Retina (tissue), 1 donor: ENCODE results near the gene HSCB.
"Not testable (repeated sequence)": the region's sequence is repeated elsewhere in the genome, so short reads cannot be mapped to it uniquely, and the experiment has no call there.

Experiments used
- DNase-seq: peaks from one replicate; pipeline ENCODE4 v3.0.0-alpha.2; 2016

HSCB gene

DNA sequence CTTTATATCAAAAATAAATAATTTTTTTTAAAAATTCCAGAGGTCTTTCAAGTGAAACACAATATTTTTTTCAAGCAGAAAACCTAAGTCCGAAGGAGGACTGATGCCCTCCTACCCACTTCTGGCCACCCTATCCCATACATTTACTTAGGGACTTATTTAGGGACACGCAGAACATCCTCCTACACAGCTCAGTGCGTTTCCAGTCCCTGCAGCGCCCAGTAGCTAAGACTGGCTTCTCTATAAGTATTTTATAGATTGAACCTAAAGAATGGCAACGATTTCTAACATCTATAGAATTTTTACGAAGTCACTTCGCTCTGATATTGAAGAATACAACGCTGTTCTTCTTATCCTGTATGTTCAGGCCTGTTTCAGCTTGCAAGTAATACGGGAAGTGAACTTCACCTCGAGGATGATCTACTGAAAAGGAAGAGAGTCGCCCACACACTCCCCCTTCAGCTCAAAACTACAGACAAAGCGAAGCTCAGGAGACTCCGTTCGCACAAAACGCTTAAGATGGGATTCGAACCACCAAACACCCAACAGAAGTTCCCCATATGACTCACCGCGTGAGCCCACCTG is 547 bp upstream of the HSCB start:
- DNase-seq = no peak

DNA sequence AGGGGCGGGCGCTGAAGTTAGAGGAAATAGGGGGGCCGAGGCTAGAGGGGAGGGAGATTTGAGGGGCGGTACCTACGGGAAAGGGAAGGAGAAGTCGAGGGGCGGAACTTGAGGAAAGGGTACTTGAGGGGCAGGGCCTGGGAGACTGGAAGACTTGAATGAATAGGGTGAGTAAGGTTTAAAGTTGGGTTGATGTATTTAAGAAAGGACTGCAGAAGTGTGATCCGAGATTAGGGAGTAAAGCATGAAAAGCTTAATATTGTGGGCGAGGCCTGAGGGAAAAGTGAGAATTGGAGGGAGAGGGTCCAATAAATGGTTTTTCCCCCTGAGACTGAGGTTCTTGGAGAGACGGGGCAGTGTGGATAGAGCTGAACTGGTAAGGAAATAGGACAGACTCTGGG is 723 bp downstream of the HSCB start:
- no peak for DNase-seq

DNA sequence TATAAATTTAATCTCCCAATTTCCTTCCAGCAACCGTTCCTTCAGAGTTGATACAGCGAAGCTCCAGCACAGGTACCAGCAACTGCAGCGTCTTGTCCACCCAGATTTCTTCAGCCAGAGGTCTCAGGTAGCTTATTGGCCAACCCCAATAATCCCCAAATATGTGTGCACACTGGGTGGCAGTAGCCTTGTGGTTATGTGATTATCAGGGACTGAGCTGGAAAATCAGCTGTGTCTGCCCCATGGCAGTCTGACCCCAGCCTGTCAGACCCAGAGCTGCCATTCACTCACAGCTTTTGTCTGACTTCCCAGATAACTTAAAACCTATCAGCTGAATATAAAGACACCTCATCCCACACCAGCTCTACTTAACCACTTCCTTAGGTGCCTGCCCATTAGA is 2.0 kb downstream of the HSCB start:
- DNase-seq = no peak

DNA sequence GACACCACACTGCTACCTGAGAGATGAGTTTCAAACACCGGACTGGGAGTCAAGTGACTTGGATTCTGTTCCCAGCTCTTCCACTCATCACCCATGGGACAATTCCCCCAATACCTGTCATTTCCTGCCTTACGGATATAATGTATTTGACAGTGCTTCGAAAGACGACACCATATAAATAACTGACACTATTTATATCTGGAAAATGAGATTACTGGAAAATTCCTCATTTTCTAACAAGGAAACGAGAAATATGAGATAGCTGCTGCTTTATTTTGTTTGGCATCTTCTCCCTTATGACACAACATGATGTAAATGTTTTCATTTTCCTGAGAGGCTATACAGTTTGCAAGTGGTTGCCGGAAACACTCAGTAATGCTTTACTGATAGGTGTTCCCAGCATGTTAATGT is 8.6 kb downstream of the HSCB start:
- DNase-seq = no peak

DNA sequence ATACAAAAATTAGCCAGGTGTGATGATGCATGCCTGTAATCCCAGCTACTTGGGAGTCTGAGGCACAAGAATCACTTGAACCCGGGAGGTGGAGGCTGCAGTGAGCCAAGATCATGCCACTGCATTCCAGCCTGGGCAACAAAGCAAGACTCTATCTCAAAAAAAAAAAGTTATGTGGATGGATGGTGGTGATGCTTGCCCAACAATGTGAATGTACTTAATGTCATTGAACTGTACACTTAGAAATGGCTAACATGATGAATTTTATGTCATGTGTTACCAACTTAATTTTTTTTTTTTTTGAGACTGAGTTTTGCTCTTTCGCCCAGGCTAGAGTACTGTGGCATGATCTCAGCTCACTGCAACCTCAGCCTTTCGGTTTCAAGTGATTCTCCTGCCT is 12.7 kb downstream of the HSCB start:
- DNase-seq = not testable (repeated sequence)

DNA sequence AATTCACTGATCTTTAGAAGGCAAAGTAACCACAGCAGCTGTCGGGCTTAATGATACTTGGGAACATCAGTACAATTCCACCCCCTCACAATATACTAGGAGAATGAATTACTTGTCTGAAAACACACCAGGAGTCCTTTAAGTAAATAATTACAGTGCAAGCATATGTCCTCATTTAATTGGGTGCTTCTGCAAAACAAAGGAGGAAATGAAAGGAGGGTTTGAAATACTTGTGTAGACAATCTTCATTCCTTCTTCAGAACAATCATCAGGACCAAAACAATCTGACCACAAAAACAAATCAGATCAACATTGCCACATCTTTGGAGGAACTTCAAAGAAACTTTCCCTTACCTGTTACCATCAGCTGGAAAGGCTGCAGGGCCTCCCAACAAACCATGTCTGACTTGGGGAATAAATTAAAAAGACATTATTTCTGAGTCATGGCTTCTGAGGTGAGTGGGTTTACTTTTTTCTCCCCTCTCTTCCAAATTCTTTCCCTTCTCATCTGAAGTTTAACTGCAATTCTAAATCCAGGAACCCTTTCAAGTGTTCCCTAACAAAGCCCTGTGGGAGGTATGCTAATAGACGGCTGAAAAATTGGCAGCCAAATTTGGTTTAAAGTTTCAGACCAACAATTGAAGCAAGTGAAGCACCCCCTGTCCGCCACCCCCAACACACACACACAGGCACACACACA is 18.2 kb downstream of the HSCB start:
- DNase-seq = no peak

DNA sequence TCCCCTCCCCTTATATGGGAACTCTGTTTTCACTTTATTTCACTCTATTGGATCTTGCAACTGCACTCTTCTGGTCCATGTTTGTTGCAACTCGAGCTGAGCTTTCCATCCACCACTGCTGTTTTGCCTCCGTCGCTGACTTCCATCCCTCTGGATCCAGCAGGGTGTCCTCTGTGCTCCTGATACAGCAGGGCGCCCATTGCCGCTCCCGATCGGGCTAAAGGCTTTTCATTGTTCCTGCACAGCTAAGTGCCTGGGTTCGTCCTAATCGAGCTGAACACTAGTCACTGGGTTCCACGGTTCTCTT is 19.6 kb downstream of the HSCB start:
- DNase-seq = no peak

DNA sequence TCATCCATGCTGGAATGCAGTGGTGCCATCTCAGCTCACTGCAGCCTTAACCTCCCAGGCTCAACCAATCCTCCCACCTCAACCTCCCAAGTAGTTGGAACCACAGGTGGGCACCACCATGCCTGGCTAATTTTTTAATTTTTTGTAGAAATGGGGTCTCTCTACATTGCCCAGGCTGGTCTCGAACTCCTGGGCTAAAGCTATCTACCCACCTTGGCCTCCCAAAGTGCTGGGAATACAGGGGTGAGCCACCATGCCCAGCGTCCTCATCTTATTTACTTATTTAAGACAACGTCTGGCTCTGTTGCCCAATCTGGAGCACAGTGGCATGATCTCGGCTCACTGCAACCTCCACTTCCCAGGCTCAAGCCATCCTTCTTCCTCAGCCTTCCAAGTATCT is 20.2 kb downstream of the HSCB start:
- not testable (repeated sequence) for DNase-seq

DNA sequence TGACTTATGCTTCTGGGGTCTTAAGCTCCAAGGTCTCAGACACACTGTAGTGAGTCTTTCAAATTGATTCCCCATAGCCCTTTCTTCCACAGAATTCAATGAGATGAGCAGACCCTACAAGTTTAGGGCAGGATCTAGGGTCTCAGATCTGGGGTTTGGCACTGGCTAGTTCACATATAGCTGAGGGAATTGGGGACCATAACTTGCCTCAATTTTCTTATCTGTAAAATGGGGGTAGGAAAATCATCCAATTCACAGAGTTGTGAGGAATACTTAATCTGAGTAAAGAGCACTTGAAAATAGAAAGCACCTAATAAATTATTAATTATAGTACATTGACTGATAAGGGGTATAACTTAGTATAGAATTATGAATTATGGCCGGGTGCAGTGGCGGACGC is 24.8 kb downstream of the HSCB start:
- no peak for DNase-seq

DNA sequence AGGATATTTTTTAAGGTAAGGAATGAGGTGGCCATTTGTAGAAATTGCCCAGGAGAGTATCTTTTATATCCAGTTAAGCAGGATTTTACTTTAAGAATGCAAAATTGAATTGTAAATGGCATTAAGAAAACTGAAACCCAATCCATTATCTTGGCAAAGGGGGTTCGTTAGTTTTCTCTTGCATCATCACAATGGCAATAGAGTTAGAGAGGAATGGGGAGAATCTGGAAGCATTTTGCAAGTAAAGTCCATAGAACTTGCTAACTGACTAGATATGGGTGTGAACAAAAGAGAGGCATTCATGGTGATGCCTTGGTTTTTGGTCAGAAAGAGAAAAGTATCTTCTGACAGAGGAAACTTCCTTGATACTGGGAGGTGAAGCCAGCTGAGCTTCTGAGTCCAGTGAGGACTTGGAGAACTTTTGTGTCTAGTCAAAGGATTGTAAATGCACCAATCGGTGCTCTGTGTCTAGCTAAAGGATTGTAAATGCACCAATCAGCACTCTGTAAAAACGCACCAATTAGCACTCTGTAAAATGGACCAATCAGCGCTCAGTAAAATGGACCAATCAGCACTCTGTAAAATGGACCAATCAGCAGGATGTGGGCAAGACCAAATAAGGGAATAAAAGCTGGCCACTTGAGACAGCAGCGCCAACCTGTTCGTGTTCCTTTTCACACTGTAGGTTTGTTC is 27.0 kb downstream of the HSCB start:
- no peak for DNase-seq

DNA sequence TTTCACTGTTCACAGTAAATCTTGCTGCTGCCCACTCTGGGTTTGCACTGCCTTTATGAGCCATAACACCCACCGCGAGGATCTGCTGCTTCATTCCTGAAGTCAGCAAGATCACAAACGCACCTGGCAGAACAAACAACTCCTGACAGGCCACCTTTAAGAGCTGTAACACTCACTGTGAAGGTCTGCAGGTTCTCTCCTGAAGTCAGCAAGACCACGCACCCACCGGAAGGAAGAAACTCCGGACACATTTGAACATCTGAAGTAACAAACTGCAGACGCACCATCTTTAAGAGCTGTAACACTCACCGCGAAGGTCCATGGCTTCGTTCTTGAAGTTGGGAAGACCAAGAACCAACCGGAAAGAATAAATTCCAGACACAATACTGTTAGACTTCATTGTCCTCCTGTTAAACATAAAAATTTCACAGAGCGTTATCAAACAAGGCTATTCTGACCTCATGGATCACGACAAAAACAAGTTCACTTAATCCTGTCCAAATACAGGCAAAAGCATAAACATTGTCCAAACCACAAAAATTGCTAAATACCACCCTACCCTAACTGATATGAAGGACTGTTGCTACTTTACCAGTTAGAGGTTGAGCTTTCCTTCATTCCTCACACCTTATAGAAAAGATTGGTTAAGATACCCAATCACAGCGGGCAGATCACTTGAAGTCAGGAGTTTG is 27.7 kb downstream of the HSCB start:
- DNase-seq = no peak

DNA sequence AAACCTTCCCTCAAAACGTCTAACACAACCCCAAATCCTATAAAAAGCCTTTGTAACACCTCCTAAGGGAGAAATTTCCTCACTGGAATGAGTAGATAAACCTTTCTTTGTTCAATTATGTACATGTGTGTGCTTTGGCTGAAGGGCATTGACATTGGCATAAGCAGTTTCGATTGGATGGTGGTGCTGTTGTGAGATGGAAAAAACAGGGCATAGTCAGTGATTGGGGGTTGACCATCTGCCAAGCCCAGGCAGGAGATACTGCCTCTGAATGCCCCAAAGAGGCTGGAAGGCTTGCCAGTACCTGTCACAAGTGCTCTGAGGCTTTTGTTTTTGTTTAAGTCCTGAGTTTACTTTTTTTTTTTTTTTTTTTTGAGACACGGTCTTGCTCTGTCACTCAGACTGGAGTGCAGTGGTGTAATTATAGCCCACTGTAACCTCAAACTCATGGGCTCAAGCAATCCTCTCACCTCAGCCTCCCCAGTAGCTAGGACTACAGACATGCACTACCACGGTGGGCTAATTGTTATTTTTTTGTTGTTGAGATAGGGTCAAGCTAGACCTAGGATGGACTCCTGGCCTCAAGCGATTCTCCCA is 29.5 kb downstream of the HSCB start:
- no peak for DNase-seq

DNA sequence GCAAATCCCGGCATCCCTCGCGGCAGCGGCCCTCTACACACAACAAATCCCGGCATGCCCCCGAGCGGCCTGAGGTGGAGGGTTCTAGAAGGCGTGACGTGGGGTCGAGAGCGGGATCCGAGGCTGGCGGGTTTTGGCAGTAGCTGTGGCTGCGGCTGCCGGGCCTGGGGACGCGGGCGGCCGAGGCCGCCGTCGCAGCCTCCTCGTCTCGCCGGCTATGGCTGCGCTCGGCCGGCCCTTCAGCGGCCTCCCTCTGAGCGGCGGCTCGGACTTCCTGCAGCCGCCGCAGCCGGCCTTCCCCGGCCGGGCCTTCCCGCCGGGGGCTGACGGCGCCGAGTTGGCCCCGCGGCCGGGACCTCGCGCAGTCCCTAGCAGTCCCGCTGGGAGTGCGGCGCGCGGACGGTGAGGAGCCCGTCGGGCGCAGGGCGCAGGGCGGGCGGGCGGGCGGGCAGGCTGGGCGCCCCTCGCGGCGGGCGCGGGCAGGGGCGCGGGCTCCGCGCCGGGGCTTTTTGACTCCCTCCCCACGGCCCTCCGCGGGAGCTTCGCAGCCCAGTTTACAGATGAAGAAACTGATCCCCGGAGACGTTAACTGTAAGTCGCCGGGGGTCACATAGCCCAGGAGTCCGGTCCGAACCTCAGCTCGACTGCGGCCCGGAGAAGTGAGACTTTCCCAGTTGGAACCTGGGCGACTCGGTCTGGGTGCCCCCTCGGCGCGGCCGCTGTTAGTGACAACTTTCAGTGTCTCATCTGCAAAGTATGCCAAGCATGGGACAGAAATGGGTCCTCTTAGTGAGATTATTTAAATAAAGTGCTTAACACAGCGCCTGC is 31.0 kb downstream of the HSCB start, which contains the start of gene CCDC117:
CCDC117 (plus strand) TSS at position 63 of the 828 bp plus-strand sequence; CDS start at position 218, 155 bp downstream.
- DNase-seq = peak; percentile 96

DNA sequence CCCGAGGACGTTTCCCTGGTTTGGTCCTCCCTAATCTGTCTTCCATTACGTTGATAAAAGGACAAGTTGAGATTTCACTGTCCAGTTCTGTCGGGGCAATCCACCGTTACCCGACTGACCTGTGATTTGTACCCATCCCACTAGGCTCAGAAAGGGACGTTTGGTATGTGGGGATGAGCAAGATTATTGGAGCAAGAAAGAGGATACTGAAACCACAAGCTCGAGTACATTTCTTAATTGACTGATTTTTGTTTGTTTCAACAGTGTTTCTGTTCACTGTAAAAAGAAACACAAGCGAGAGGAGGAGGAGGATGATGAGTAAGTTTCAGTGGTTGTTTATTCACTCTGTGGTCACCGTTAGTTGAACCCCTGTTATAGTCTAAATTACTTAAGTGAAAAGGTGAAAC is 31.6 kb downstream of the HSCB start:
- DNase-seq = no peak

DNA sequence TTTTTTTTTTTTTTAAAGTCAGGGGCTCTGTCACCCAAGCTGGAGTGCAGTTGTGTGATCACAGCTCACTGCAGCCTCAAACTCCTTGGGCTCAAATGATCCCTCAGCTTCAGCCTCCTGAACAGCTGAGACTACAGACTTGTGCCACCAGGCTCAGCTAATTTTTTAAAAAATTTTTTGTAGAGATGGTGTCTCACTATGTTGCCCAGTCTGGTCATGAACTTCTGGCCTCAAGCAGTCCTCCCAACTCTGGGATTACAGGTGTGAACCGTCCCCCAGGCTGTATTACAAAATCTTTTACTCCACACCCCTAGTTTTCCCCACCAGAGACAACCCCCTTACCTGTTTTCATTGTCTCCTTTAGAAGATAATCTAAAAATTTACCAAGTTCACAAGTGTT is 32.5 kb downstream of the HSCB start:
- DNase-seq = no peak

DNA sequence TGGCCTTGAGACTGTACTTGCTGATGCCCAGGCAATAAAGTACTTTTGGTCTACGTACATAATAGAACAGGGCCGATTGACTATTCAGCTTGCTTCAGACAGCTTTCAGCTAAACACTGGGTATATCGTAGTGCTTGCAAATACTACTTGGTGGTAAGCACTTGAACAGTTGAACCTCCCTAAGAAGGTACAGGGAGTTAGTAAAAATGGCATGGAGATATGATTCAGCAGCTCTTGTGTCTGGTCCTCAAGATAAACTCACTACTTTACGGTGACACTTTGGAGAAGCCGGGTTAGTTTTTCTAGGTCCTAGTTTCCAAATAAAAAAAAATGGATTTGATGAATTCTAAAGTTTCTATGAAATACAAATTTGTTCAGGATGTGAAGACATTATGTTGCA is 38.0 kb downstream of the HSCB start:
- no peak for DNase-seq

DNA sequence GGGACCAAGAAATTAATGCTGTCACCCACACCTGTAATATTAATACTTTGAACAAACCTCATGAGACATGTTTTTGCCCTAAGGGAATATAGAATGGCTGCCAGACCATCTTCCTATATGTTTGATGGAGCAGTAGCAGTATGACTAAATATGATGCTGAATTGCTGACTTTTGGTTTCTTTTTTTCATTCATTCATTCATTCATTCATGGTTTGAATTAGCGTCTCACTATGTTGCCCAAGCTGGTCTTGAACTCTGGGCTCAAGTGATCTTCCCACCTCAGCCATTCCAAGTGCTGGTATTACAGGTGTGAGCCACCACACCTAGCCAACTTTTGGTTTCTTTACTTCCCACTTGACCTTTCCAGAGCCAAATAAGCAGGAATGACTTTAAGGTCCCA is 38.5 kb downstream of the HSCB start:
- no peak for DNase-seq

DNA sequence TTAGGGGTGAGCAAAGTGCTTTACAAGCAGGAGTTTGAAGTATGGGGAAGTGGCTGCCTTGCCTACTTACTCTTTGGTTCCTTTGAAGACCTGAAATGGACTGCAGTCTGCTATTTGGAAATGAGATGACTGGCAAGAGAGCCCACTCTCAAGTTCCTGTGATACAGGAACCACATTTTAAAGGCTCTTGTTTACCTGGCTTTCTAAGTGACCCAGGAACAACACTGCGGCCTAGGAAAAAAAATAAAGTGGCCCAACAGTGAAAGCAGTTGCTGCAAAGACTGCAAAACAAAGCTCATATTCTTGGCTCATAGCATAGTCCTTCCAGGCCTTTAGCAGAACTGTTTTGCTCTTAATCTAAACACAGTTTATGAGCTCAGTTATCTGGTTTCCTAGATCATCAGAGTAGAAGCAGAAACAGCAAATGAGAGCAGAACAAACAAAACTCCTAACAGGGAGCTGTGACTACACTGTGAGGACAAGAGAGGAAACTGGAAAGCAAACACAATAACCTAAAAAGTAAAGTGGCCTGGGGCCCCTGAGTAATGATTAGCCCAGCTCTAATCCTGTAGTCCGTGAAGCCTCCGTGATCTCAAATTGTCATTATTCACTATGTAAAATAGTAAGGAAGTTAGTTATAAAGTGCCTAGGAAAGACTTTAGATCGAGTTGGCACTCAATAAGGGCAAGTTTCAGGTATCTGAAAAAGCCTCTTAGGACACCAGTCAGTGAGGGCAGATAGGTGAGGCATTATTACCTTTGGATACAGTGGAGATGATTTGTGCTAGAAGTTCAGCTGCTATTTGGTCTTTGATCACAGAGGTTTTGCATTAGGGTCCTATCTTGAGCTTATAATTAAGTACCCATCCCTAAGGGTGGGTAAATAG is 42.2 kb downstream of the HSCB start:
- no peak for DNase-seq

DNA sequence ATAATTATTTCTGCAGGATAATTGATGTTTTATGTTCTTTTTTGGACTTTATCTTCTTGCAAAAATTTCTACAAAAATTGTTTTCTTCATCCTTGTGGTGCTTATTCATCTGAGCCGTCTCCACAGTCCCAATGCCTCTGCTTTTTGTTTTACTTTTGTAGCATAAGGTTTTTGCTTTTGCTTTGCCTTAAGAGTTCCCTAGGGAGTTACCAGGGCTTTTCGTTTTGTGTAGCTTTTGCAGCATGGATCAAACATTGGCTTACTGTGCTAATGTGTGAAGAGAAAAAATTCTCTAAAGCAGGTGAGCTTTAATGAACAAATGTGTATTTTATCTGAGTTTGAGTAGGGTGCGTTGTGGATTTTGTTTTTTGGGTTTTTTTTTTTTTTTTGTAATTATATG is 46.8 kb downstream of the HSCB start:
- no peak for DNase-seq

DNA sequence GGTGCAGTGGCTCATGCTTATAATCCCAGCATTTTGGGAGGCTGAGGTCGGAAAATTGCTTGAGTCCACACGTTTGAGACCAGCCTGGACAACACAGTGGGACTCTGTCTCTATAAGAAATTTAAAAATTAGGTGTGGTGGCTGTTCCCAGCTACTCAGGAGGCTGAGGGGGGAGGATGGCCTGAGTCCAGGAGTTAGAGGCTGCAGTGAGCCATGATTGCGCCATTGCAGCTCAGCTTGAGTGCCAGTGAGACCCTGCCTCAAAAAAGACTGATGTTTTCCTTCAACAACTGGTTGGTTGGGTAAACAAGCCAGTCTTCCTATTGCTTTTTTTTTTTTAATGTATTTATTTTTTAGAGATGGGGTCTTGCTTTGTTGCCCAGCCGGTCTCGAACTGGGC is 49.3 kb downstream of the HSCB start:
- no peak for DNase-seq

DNA sequence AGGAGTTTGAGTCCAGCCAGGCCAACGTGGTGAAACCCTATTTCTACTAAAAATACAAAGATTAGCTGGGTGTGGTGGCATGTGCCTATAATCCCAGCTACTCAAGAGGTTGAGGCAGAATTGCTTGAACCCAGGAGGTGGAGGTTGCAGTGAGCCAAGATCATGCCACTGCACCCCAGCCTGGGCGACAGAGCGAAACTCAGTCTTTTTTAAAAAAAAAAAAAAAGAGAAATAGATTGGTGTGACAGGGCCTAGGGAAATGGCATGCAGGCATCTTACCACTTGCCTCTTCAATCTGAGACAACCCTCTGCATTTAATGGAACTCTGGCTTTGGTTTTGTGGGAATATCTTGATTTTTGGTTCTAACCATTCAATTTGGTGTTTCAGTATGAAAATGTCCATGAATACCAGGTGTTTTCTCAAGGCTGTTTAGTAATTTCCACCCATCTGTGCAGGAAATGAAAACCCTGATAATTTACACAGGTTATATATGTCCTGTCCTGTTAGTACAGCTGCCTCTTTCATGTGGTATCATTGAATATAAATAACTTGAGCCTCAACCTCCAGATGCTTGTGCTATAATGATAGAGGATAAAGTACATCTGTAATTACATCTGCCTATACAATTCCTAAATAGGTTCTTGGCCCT is 50.1 kb downstream of the HSCB start:
- no peak for DNase-seq
